Measurements from ENCODE around the gene PAX8. TPM values are rescaled to one million over a fixed set of nuclear protein-coding genes. Genes with fewer than 3 reads are reported as not detected.

The PAX8 gene
- total RNA-seq, 1 donor from 2014 or later, result not detected

DNA sequence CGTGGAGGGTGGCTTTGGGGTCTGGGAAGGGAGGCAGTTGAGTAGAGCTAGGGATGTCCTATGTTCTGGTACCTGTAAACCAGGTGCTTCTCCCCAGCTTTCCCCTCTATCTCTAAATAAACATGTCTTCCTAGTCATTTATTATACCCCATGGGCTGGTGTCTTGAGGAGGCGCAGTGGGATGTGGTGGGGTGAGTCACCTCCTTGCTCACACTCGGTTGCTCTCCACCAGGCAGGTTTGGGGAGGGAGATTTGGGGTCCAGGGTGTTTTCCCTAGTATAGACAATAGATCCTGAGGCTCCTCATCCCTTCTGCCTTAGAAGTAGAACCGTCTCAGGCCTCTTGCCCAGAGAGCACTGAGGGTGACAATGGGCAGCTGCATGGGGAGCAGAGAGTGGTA lies 99.8 kb downstream of the PAX8 start:
- no peak for DNase-seq (ENCODE audit: low read depth)
- peaks cover 4% of the 10 kb centered on the region for H3K36me3 ChIP-seq (ENCODE audit: control insufficient read depth, insufficient read depth, low read length)
- no peak overlapping the region for H3K4me3 ChIP-seq (ENCODE audit: low read depth, low read length)
- FAIRE-seq, result no peak
- no peaks in the 10 kb centered on the region for H3K27me3 ChIP-seq (ENCODE audit: control insufficient read depth, insufficient read depth, low read length)
- TF ChIP-seq, protein P1, sequence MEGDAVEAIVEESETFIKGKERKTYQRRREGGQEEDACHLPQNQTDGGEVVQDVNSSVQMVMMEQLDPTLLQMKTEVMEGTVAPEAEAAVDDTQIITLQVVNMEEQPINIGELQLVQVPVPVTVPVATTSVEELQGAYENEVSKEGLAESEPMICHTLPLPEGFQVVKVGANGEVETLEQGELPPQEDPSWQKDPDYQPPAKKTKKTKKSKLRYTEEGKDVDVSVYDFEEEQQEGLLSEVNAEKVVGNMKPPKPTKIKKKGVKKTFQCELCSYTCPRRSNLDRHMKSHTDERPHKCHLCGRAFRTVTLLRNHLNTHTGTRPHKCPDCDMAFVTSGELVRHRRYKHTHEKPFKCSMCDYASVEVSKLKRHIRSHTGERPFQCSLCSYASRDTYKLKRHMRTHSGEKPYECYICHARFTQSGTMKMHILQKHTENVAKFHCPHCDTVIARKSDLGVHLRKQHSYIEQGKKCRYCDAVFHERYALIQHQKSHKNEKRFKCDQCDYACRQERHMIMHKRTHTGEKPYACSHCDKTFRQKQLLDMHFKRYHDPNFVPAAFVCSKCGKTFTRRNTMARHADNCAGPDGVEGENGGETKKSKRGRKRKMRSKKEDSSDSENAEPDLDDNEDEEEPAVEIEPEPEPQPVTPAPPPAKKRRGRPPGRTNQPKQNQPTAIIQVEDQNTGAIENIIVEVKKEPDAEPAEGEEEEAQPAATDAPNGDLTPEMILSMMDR (IDR thresholded peaks at IDR 0.05; ENCODE audit: insufficient read depth, low read length, severe bottlenecking), result no peak

DNA sequence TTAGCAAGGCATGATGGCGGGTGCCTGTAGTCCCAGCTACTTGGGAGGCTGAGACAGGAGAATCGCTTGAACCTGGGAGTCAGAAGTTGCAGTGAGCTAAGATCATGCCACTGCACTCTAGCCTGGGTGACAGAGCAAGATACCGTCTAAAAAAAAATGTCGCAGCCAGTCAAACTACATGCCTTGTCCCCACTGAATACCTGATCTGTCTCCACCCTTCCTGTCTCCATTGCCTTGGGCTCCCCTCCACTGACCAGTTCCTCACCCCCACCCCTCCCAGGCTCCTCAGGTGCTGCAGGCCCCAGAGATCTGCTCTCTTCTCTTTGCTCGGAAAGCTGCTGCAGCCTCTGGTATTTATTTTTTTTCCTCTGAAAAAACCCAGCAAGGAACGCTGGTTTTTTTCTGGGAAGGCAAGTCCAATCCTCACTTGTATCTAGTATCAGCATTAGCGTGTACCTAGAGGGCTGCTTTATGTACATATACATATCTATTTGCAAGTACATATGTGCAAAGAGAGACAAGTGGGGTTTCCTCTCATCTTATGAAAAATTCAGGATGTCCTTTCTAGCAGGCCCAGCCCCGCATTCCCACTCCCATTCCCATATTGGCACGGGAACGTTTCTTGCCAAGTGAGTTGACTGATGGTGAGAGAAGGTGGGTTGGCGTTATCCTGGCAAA lies 100.5 kb downstream of the PAX8 start:
- DNase-seq (ENCODE audit: low read depth) (no peak), FAIRE-seq (no peak)
- no peaks in the 10 kb centered on the region for H3K27me3 ChIP-seq (ENCODE audit: control insufficient read depth, insufficient read depth, low read length)
- peaks cover 4% of the 10 kb centered on the region for H3K36me3 ChIP-seq (ENCODE audit: control insufficient read depth, insufficient read depth, low read length)
- TF ChIP-seq, protein P1 (IDR thresholded peaks at IDR 0.05; ENCODE audit: insufficient read depth, low read length, severe bottlenecking), result no peak
- H3K4me3 ChIP-seq (ENCODE audit: low read depth, low read length), result no peak overlapping the region

DNA sequence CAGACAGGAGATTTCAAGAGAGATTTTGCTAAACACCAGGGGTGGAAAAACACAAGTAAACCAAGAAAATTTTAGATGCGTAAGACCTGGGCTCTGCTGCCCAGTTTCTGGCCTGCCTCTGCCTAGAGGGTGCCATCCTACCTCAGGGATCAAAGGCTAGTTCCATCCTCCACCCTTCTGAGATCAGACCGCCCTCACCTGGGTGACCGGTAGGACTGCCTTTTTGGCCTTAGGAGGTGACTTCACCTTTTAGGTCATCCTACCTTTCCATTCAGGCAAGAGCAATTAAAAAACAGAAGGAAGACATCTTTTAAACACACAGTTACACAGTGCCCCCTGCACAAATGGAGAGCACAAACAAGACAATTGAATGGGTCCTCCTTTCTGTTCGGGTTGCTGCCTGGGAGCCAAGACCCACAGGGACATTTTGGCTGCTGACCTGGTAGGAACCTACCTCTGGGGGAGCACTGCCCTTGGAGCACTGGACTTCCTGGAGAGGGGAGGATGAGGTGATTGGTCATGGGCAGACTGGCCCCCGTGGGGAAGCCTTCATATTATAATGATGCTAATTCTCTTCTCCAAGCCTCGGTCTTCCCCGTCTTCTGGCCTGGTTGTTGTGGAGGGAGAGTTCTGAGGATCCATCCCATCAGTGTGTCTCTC lies 101.9 kb downstream of the PAX8 start:
- TF ChIP-seq, protein P1 (IDR thresholded peaks at IDR 0.05; ENCODE audit: insufficient read depth, low read length, severe bottlenecking), result no peak
- DNase-seq (ENCODE audit: low read depth) (no peak), FAIRE-seq (no peak)
- Histone ChIP-seq H3K27me3 (ENCODE audit: control insufficient read depth, insufficient read depth, low read length) (no peaks in the 10 kb centered on the region), H3K4me3 (ENCODE audit: low read depth, low read length) (no peak overlapping the region), H3K36me3 (ENCODE audit: control insufficient read depth, insufficient read depth, low read length) (no peaks in the 10 kb centered on the region)

DNA sequence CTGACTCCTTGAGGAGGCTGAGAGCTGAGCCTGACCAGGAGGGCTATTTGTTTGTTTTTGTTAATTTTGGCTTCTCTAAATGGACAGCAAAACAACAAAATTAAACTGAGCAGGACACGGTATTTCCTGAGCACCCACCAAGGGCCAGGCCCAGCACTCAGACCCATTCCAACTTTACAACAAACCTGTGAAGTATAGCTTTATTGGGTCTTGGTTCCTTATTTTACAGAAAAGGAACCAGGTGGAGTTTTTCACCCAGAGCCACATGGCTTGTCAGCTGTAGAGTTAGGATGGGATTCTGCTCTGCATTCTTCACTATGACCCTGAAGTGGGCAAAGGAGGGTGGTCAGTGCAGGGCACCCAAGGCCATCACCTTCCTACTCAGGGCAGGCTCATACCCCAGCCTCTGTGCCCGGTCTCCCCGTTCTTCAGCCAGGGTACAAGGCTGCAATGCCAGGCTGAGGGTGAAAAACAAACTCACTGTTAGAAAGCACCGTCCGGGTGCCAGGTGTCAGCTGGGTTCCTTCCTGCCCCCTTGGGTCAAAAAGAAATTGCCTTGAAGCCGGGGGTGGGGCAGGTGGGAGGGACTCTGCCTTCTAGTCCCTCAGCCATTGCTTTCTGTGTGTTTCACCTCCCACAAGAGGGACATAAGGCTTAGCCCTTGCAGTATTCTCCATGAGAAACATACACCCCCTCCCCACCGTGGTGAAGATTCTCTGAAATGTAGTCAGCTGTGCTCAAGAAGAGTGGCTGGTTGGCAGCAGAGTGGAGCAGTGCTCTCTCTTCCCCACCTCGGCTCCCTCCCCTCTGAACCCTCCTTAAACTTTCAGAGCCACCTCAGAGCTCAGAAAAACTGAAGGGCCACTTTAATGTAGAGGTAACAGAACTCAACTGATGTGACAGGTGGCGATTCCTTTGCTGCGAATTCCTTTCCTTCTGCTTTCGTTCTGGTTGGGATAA lies 102.7 kb downstream of the PAX8 start:
- H3K36me3 ChIP-seq (ENCODE audit: control insufficient read depth, insufficient read depth, low read length), result no peaks in the 10 kb centered on the region
- FAIRE-seq (peak; percentile 47), DNase-seq (ENCODE audit: low read depth) (no peak)
- no peaks in the 10 kb centered on the region for H3K27me3 ChIP-seq (ENCODE audit: control insufficient read depth, insufficient read depth, low read length)
- TF ChIP-seq, protein P1 (IDR thresholded peaks at IDR 0.05; ENCODE audit: insufficient read depth, low read length, severe bottlenecking), result no peak
- H3K4me3 ChIP-seq (ENCODE audit: low read depth, low read length), result no peak overlapping the region

DNA sequence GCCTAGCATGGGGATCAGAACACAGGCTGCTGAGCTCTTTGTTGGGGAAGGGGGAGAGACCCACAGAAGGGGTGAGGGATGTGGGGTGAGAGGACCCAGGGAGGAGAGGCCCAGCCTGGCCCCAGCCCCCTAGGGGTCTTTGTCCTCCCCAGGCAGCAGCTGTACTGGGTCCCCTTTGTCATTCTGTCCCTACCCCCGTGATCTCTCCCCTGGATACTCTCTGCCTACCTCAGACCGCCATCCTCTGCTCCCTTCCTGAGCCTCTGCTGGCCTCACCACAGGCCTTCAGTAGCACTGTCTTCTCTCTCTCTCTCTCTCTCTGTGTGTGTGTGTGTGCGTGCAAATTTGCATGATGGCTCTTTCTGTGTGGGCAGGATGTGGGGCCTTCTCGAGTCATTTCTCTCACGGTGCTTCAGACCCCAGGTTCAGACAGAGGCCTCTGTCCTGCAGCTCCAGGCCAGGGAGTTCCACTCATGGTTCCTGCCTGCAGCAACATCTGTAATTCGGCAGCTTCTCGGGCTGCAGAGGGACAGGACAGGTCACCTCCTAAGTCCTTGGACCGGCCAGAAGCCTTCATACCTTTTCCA lies 103.6 kb downstream of the PAX8 start:
- H3K27me3 ChIP-seq (ENCODE audit: control insufficient read depth, insufficient read depth, low read length), result no peaks in the 10 kb centered on the region
- H3K36me3 ChIP-seq (ENCODE audit: control insufficient read depth, insufficient read depth, low read length), result no peaks in the 10 kb centered on the region
- no peak for DNase-seq (ENCODE audit: low read depth)
- TF ChIP-seq, protein P1 (IDR thresholded peaks at IDR 0.05; ENCODE audit: insufficient read depth, low read length, severe bottlenecking), result no peak
- H3K4me3 ChIP-seq (ENCODE audit: low read depth, low read length), result no peak overlapping the region
- no peak for FAIRE-seq
